ENCODE measurements around the gene DDX20. TPM values are rescaled to one million over a fixed set of nuclear protein-coding genes. Genes with fewer than 3 reads are reported as not detected.
"Not testable (repeated sequence)": the region's sequence is repeated elsewhere in the genome, so short reads cannot be mapped to it uniquely, and the experiment has no call there.

DDX20 gene
- total and polyA plus RNA-seq, 8 donors = 10.6 to 22.8 (median 18.7) TPM

GRCh38 chr1:111739925-111740765, 15.6 kb upstream of the DDX20 start:
- intact Hi-C loops (cut with DNase I) = no loop called here
- H3K36me3 ChIP-seq = no peaks in the 10 kb centered on the region
- DNase-seq = peak in 2 of 4 donors; percentile 55 to 90
- no peaks in the 10 kb centered on the region for H3K9me3 ChIP-seq
- peaks cover 5 to 53% of the 10 kb centered on the region in 2 donors for H3K4me1 ChIP-seq
- ATAC-seq = peak; percentile 53
- H3K4me3 ChIP-seq = peak overlapping the region; percentile 36 to 73
- no peak for TF ChIP-seq CTCF (IDR thresholded peaks at IDR 0.05)
- H3K27ac ChIP-seq = peak overlapping the region; percentile 85 to 95
- H3K27me3 ChIP-seq = peaks cover 0 to 26% of the 10 kb centered on the region in 2 donors

GRCh38 chr1:111742292-111742691, 13.4 kb upstream of the DDX20 start:
- Histone ChIP-seq H3K27me3 (peaks cover 0 to 26% of the 10 kb centered on the region in 2 donors), H3K4me1 (peaks cover 1 to 32% of the 10 kb centered on the region in 2 donors)
- H3K36me3 ChIP-seq; H3K9me3 ChIP-seq; H3K27ac ChIP-seq; ATAC-seq; DNase-seq; intact Hi-C loops (cut with DNase I); H3K4me3 ChIP-seq: not testable (repeated sequence)

GRCh38 chr1:111742938-111743549, 12.7 kb upstream of the DDX20 start:
- no peak for DNase-seq
- no peak overlapping the region for H3K4me3 ChIP-seq
- intact Hi-C loops (cut with DNase I) = no loop called here
- no peaks in the 10 kb centered on the region for H3K36me3 ChIP-seq
- no peaks in the 10 kb centered on the region for H3K9me3 ChIP-seq
- ATAC-seq = no peak
- H3K27ac ChIP-seq = no peak overlapping the region
- peaks cover 0 to 26% of the 10 kb centered on the region in 2 donors for H3K27me3 ChIP-seq
- peaks cover 0 to 24% of the 10 kb centered on the region in 2 donors for H3K4me1 ChIP-seq
- no peak for TF ChIP-seq CTCF (IDR thresholded peaks at IDR 0.05)

- ATAC-seq = no peak
- intact Hi-C loops (cut with DNase I) = no loop called here
Measured at GRCh38 chr1:111743679-111744101, 12.0 kb upstream of the DDX20 start.

More at GRCh38 chr1:111743679-111744101, 12.0 kb upstream of the DDX20 start:
- Histone ChIP-seq H3K27ac (no peak overlapping the region), H3K4me1 (peaks cover 0 to 18% of the 10 kb centered on the region in 2 donors), H3K27me3 (peaks cover 0 to 26% of the 10 kb centered on the region in 2 donors), H3K9me3 (no peaks in the 10 kb centered on the region), H3K4me3 (no peak overlapping the region), H3K36me3 (no peaks in the 10 kb centered on the region)
- TF ChIP-seq CTCF (IDR thresholded peaks at IDR 0.05) = no peak
- DNase-seq = no peak

Measured in left lung (tissue), 10 donors.